SK-N-SH (cell line): Measurements from ENCODE around the gene CD320. TPM values are rescaled to one million over a fixed set of nuclear protein-coding genes. Genes with fewer than 3 reads are reported as not detected.

ENCODE experiments used
- CTCF ChIA-PET: fragments of 300-600, 350-600 bp; formaldehyde crosslinking; extraction: SDS; loops from one replicate; lab custom pipeline; 2021; lab: Yijun Ruan, JAX
- POLR2A ChIA-PET: fragments of 350-600 bp; sonication (Branson Sonifier 250); formaldehyde crosslinking; extraction: SDS; loops from one replicate; lab custom pipeline; 2020; ENCODE audit warnings: antibody characterized with exemption, inconsistent platforms; lab: Yijun Ruan, JAX
- DNase-seq: peaks from one replicate; pipeline ENCODE4 v3.0.0; 2012
- H2AFZ ChIP-seq: fragments of 200-600 bp; sonication (generic); 2 replicates; pipeline ENCODE4 v1.8.1; 2016; ENCODE audit warnings: antibody characterized with exemption, mild to moderate bottlenecking, low read depth
- H3F3A ChIP-seq: fragments of 200-600 bp; sonication (generic); replicated peaks from 2 replicates; pipeline ENCODE3; 2016; ENCODE audit warnings: antibody characterized with exemption, mild to moderate bottlenecking; ENCODE audit not compliant: insufficient read depth
- H3K27ac ChIP-seq, 2 experiments: fragments of 200-500 bp in 1 of 2; fragments of 200-600 bp in 1 of 2; sonication (Bioruptor generic) in 1 of 2; sonication (generic), shearing (Covaris generic) in 1 of 2; 2 replicates each; pipeline versions ENCODE4 v1.5.1 to v1.6.1; 2014 to 2016; ENCODE audit warnings: low read depth in 2 of 2, inconsistent platforms in 1 of 2, low read length in 1 of 2, mild to moderate bottlenecking in 1 of 2, mixed read lengths in 1 of 2
- H3K27me3 ChIP-seq: fragments of 200-600 bp; sonication (generic), shearing (Covaris generic); 2 replicates; pipeline ENCODE4 v1.6.1; 2016; ENCODE audit warnings: mixed run types; ENCODE audit not compliant: insufficient read depth
- H3K36me3 ChIP-seq, 2 experiments: fragments of 200-500 bp in 1 of 2; fragments of 200-600 bp in 1 of 2; sonication (Bioruptor generic) in 1 of 2; sonication (generic) in 1 of 2; replicated peaks in 1 of 2; 2 replicates each; pipeline versions ENCODE3 to v1.5.1; 2014 to 2016; ENCODE audit warnings: low read length in 1 of 2, mild to moderate bottlenecking in 1 of 2; ENCODE audit not compliant: insufficient read depth in 2 of 2, control insufficient read depth in 1 of 2
- H3K4me1 ChIP-seq, 2 experiments: fragments of 200-500 bp in 1 of 2; fragments of 200-600 bp in 1 of 2; sonication (Bioruptor generic) in 1 of 2; sonication (generic), shearing (Covaris generic) in 1 of 2; 2 replicates each; pipeline versions ENCODE4 v1.5.1 to v1.6.1; 2014 to 2016; ENCODE audit warnings: low read depth in 1 of 2, low read length in 1 of 2, mixed run types in 1 of 2; ENCODE audit not compliant: insufficient read depth in 2 of 2, control insufficient read depth in 1 of 2
- H3K4me2 ChIP-seq: fragments of 200-600 bp; sonication (generic), shearing (Covaris generic); 2 replicates; pipeline ENCODE4 v1.6.1; 2017; ENCODE audit warnings: mixed run types
- H3K4me3 ChIP-seq, 2 experiments: fragments of 200-500 bp in 1 of 2; fragments of 200-600 bp in 1 of 2; sonication (Bioruptor generic) in 1 of 2; sonication (generic), shearing (Covaris generic) in 1 of 2; 2 replicates each; pipeline versions ENCODE4 v1.5.1 to v1.8.1; 2014 to 2016; ENCODE audit warnings: low read depth in 2 of 2, inconsistent platforms in 1 of 2, low read length in 1 of 2, mild to moderate bottlenecking in 1 of 2, mixed read lengths in 1 of 2, moderate library complexity in 1 of 2
- H3K79me2 ChIP-seq: fragments of 200-600 bp; sonication (generic); 2 replicates; pipeline ENCODE4 v1.8.1; 2017; ENCODE audit warnings: mild to moderate bottlenecking; ENCODE audit not compliant: insufficient read depth
- H3K9ac ChIP-seq: fragments of 200-600 bp; sonication (generic); 2 replicates; pipeline ENCODE4 v1.6.1; 2017; ENCODE audit warnings: mixed run types
- H3K9me2 ChIP-seq: fragments of 200-600 bp; sonication (generic); 2 replicates; pipeline ENCODE4 v1.6.1; 2017; ENCODE audit warnings: mixed run types
- H3K9me3 ChIP-seq: fragments of 200-600 bp; sonication (generic); 2 replicates; pipeline ENCODE4 v1.6.1; 2017; ENCODE audit warnings: mixed run types, mild to moderate bottlenecking, moderate library complexity
- H4K20me1 ChIP-seq: fragments of 200-600 bp; sonication (generic); 2 replicates; pipeline ENCODE4 v1.6.1; 2017; ENCODE audit warnings: mild to moderate bottlenecking, mixed run types; ENCODE audit not compliant: insufficient read depth
- FOSL2 ChIP-seq: IDR thresholded peaks from 2 replicates; pipeline ENCODE4 v1.4.0; 2012; ENCODE audit warnings: low read depth, mild to moderate bottlenecking, moderate library complexity, borderline replicate concordance
- GABPA ChIP-seq: IDR thresholded peaks from 2 replicates; pipeline ENCODE4 v1.4.0; 2012; ENCODE audit warnings: low read depth, mild to moderate bottlenecking
- GATA2 ChIP-seq: sonication (generic); formaldehyde crosslinking; IDR thresholded peaks from 2 replicates; pipeline ENCODE4 v1.5.0; 2020; ENCODE audit warnings: mild to moderate bottlenecking, missing genetic modification reagents
- JUND ChIP-seq: IDR thresholded peaks from 2 replicates; pipeline ENCODE4 v1.4.0; 2012
- MXI1 ChIP-seq: IDR thresholded peaks from 2 replicates; pipeline ENCODE4 v1.6.1; 2012; ENCODE audit warnings: mild to moderate bottlenecking, low read depth, low read length, improper control_type of control experiment
- NFIC ChIP-seq: IDR thresholded peaks from 2 replicates; pipeline ENCODE4 v1.4.0; 2012; ENCODE audit warnings: borderline replicate concordance
- NRF1 ChIP-seq: IDR thresholded peaks from 2 replicates; pipeline ENCODE4 v1.6.1; 2012; ENCODE audit warnings: low read depth, mild to moderate bottlenecking, low read length
- POLR2AphosphoS5 ChIP-seq: IDR thresholded peaks from 2 replicates; pipeline ENCODE4 v1.6.1; 2012; ENCODE audit warnings: low read depth, low read length
- RAD21 ChIP-seq: IDR thresholded peaks from 2 replicates; pipeline ENCODE4 v1.6.1; 2012; ENCODE audit warnings: mild to moderate bottlenecking, low read length
- TAF1 ChIP-seq: IDR thresholded peaks from 2 replicates; pipeline ENCODE4 v1.6.1; 2012; ENCODE audit warnings: low read depth, mild to moderate bottlenecking, low read length, moderate library complexity, borderline replicate concordance
- TCF12 ChIP-seq: IDR thresholded peaks from 2 replicates; pipeline ENCODE4 v1.4.0; 2012
- WGBS: methylation state at CpG from one replicate; pipeline ENCODE4 v1.1.6; 2017; ENCODE audit warnings: low lambda C conversion rate; 5-methylcytosine and 5-hydroxymethylcytosine counted together
- polyA plus RNA-seq, 3 experiments: library from polyadenylated mRNA; depleted of rRNA; stranded (reverse); fragments of >200 nt; gene quantifications; 2 replicates each; pipeline ENCODE4 v1.2.3, GENCODE V29; 2012
- TF ChIP-seq, protein P1 (sequence below): IDR thresholded peaks from 2 replicates; pipeline ENCODE4 v1.4.0; 2012; ENCODE audit warnings: low read depth, borderline replicate concordance
- TF ChIP-seq, protein P2 (sequence below): fragments of 150-350 bp; IDR thresholded peaks from 2 replicates; pipeline ENCODE4 v1.6.1; 2016; ENCODE audit warnings: mild to moderate bottlenecking, low read depth, low read length
- TF ChIP-seq, protein P3 (sequence below): IDR thresholded peaks from 2 replicates; pipeline ENCODE4; 2012

Gene CD320
- polyA plus RNA-seq, 1 of the 3 experiments (the other 2 are of a cell fraction): 129 TPM

DNA sequence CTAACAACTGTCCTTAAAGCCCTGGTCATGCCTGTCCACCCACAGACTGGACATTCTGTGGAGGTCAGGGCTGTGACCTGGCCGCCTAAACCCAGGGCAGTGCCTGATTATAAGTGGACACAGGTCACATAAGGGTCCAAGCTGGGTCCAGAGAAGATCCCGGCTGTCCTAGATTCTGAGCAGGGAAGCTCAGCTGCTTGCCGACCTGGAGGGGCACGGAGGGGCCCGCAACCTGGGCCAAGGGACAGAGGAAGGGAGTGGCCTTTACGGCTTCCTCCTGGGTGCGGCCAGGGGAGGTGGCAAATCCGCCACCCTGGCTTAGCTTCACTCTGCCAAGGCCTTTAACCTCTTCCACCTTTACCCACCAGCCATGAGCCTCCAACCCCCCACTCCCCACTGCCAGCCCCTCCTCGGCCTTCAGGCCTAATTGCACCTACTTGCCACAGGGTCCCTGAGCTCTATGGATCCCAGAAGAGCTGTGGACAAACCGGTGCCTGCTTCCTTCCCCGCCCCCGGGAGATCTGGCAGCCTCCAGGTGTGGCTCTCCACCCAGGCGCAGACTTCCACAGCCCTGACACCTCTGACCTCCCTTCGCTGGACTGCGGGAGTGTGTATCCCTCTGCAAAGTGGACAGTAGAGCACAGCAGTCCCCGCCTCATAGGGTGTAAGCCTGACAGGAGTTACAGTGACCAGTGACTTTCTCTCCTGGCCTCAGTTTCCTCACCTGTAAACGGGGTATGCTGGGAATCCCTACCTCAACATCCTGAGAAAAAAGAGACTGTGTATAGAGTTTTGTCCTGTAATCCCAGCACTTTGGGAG is 1.7 kb downstream of the CD320 start:
- Histone ChIP-seq H3K27me3 (no peaks in the 10 kb centered on the region), H4K20me1 (no peaks in the 10 kb centered on the region), H3K9me2 (no peaks in the 10 kb centered on the region), H3K4me3 (peak overlapping the region in 1 of 2 experiments; percentile 67; a peak in 1 of 4 replicates), H3K79me2 (peaks cover 10% of the 10 kb centered on the region; the same call in 1 of the 2 replicates), H3F3A (peaks cover 10% of the 10 kb centered on the region), H3K36me3 (peaks cover 6 to 7% of the 10 kb centered on the region in 2 experiments), H3K4me1 (peaks cover 4 to 12% of the 10 kb centered on the region in 2 experiments; a peak in 2 of 4 replicates), H3K4me2 (peak overlapping the region; percentile 96), H2AFZ (no peak overlapping the region), H3K27ac (no peak overlapping the region), H3K9me3 (no peaks in the 10 kb centered on the region), H3K9ac (no peak overlapping the region)
- POLR2A ChIA-PET: interaction anchor here (0.6 kb wide), 1 partner anchor 1815 kb away, joined by 3 read pairs; no protein-coding TSS in a partner anchor
- CTCF ChIA-PET: interaction anchor here (1.3 to 1.9 kb wide), 2 partner anchors 39 to 47 kb away, joined by 4 read pairs; no protein-coding TSS in a partner anchor
- TF ChIP-seq NFIC: no peak
- no peak for TF ChIP-seq NRF1
- no peak for TF ChIP-seq GATA2
- TF ChIP-seq POLR2AphosphoS5: no peak
- TF ChIP-seq JUND: no peak
- no peak for TF ChIP-seq RAD21
- no peak for TF ChIP-seq TAF1
- no peak for TF ChIP-seq TCF12
- TF ChIP-seq, protein P1, sequence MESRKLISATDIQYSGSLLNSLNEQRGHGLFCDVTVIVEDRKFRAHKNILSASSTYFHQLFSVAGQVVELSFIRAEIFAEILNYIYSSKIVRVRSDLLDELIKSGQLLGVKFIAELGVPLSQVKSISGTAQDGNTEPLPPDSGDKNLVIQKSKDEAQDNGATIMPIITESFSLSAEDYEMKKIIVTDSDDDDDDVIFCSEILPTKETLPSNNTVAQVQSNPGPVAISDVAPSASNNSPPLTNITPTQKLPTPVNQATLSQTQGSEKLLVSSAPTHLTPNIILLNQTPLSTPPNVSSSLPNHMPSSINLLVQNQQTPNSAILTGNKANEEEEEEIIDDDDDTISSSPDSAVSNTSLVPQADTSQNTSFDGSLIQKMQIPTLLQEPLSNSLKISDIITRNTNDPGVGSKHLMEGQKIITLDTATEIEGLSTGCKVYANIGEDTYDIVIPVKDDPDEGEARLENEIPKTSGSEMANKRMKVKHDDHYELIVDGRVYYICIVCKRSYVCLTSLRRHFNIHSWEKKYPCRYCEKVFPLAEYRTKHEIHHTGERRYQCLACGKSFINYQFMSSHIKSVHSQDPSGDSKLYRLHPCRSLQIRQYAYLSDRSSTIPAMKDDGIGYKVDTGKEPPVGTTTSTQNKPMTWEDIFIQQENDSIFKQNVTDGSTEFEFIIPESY: no peak
- TF ChIP-seq, protein P2, sequence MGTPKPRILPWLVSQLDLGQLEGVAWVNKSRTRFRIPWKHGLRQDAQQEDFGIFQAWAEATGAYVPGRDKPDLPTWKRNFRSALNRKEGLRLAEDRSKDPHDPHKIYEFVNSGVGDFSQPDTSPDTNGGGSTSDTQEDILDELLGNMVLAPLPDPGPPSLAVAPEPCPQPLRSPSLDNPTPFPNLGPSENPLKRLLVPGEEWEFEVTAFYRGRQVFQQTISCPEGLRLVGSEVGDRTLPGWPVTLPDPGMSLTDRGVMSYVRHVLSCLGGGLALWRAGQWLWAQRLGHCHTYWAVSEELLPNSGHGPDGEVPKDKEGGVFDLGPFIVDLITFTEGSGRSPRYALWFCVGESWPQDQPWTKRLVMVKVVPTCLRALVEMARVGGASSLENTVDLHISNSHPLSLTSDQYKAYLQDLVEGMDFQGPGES: no peak
- TF ChIP-seq GABPA: no peak
- TF ChIP-seq, protein P3, sequence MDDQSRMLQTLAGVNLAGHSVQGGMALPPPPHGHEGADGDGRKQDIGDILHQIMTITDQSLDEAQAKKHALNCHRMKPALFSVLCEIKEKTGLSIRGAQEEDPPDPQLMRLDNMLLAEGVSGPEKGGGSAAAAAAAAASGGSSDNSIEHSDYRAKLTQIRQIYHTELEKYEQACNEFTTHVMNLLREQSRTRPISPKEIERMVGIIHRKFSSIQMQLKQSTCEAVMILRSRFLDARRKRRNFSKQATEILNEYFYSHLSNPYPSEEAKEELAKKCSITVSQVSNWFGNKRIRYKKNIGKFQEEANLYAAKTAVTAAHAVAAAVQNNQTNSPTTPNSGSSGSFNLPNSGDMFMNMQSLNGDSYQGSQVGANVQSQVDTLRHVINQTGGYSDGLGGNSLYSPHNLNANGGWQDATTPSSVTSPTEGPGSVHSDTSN: no peak
- no peak for TF ChIP-seq FOSL2
- no peak for TF ChIP-seq MXI1
- no peak for DNase-seq
- 94% methylated on average over 15 of the region's 17 CpGs for WGBS
